HL-60 (cell line): ENCODE measurements around the gene ADAMTSL5.

Experiments
- GABPA ChIP-seq: IDR thresholded peaks from 2 replicates; pipeline ENCODE4 v1.6.1; 2012; ENCODE audit warnings: low read depth
- POLR2AphosphoS5 ChIP-seq: IDR thresholded peaks from 2 replicates; pipeline ENCODE4 v1.6.1; 2012; ENCODE audit warnings: low read depth
- REST ChIP-seq: IDR thresholded peaks from 2 replicates; pipeline ENCODE4 v1.6.1; 2012; ENCODE audit warnings: low read depth; ENCODE audit not compliant: insufficient replicate concordance
- TF ChIP-seq, protein P1 (sequence below): IDR thresholded peaks from one replicate; pipeline ENCODE4 v1.5.1; 2011; ENCODE audit warnings: low read length, control low read depth, inconsistent platforms; ENCODE audit not compliant: insufficient read depth

GRCh38 chr19:1534972-1535371, 22.2 kb upstream of the ADAMTSL5 start:
- TF ChIP-seq POLR2AphosphoS5, result no peak
- TF ChIP-seq, protein P1, sequence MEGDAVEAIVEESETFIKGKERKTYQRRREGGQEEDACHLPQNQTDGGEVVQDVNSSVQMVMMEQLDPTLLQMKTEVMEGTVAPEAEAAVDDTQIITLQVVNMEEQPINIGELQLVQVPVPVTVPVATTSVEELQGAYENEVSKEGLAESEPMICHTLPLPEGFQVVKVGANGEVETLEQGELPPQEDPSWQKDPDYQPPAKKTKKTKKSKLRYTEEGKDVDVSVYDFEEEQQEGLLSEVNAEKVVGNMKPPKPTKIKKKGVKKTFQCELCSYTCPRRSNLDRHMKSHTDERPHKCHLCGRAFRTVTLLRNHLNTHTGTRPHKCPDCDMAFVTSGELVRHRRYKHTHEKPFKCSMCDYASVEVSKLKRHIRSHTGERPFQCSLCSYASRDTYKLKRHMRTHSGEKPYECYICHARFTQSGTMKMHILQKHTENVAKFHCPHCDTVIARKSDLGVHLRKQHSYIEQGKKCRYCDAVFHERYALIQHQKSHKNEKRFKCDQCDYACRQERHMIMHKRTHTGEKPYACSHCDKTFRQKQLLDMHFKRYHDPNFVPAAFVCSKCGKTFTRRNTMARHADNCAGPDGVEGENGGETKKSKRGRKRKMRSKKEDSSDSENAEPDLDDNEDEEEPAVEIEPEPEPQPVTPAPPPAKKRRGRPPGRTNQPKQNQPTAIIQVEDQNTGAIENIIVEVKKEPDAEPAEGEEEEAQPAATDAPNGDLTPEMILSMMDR, result no peak
- no peak for TF ChIP-seq REST
- TF ChIP-seq GABPA, result no peak
